Gastrocnemius medialis (tissue), 4 donors: ENCODE measurements around the gene ZNF768.

Experiments
- CTCF ChIP-seq, 5 experiments: fragments of 450-650 bp in 3 of 5; fragments of 200-600 bp in 2 of 5; sonication (generic) in 2 of 5; IDR thresholded peaks in 4 of 5; conservative IDR thresholded peaks in 1 of 5; 1 replicate in 4 of 5; 2 replicates in 1 of 5; pipeline ENCODE4 v1.5.1; 2016 to 2019; ENCODE audit warnings: antibody characterized with exemption in 5 of 5, mild to moderate bottlenecking in 3 of 5, moderate library complexity in 3 of 5
- POLR2A ChIP-seq, 2 donors: fragments of 450-650 bp; IDR thresholded peaks; one replicate each; pipeline ENCODE4 v1.6.1; 2017; ENCODE audit warnings: antibody characterized with exemption in 2 of 2, mild to moderate bottlenecking in 2 of 2, moderate library complexity in 2 of 2

GRCh38 chr16:30527635-30528178 lies 1.3 kb upstream of the ZNF768 start:
- TF ChIP-seq CTCF (IDR thresholded peaks at IDR 0.05 in 4 of 5, conservative IDR thresholded peaks at IDR 0.05 in 1 of 5) (no peak), POLR2A (IDR thresholded peaks at IDR 0.05) (no peak)
